Ishikawa (cell line): ENCODE data around the gene IFI27.

ENCODE experiments used
- CEBPB ChIP-seq: IDR thresholded peaks from 2 replicates; pipeline ENCODE4 v1.6.1; 2012
- CREB1 ChIP-seq: IDR thresholded peaks from 2 replicates; pipeline ENCODE4 v1.6.1; 2012; ENCODE audit warnings: low read depth
- EGR1 ChIP-seq: IDR thresholded peaks from 2 replicates; pipeline ENCODE4 v1.6.1; 2012
- EP300 ChIP-seq: IDR thresholded peaks from 2 replicates; pipeline ENCODE4 v1.6.1; 2012; ENCODE audit warnings: borderline replicate concordance
- FOXM1 ChIP-seq: IDR thresholded peaks from 2 replicates; pipeline ENCODE4 v1.6.1; 2012; ENCODE audit warnings: low read depth, borderline replicate concordance
- MAX ChIP-seq: IDR thresholded peaks from 2 replicates; pipeline ENCODE4 v1.6.1; 2012
- NFIC ChIP-seq: IDR thresholded peaks from 2 replicates; pipeline ENCODE4 v1.6.1; 2012
- RAD21 ChIP-seq: IDR thresholded peaks from 2 replicates; pipeline ENCODE4 v1.6.1; 2012; ENCODE audit warnings: low read depth
- REST ChIP-seq: IDR thresholded peaks from 2 replicates; pipeline ENCODE4 v1.6.1; 2012; ENCODE audit warnings: low read depth, mild to moderate bottlenecking
- TAF1 ChIP-seq: IDR thresholded peaks from 2 replicates; pipeline ENCODE4 v1.6.1; 2012; ENCODE audit warnings: low read depth, mild to moderate bottlenecking
- TCF12 ChIP-seq: IDR thresholded peaks from 2 replicates; pipeline ENCODE4 v1.6.1; 2012; ENCODE audit warnings: low read depth
- TEAD4 ChIP-seq: IDR thresholded peaks from 2 replicates; pipeline ENCODE4 v1.6.1; 2012
- USF1 ChIP-seq: IDR thresholded peaks from 2 replicates; pipeline ENCODE4 v1.6.1; 2012
- YY1 ChIP-seq: IDR thresholded peaks from 2 replicates; pipeline ENCODE4 v1.6.1; 2012; ENCODE audit warnings: low read depth
- ZBTB7A ChIP-seq: IDR thresholded peaks from 2 replicates; pipeline ENCODE4 v1.6.1; 2012; ENCODE audit warnings: low read depth

IFI27 gene

GRCh38 chr14:94103554-94104150 is 6.9 kb upstream of the IFI27 start:
- no peak for TF ChIP-seq TEAD4
- no peak for TF ChIP-seq EGR1
- TF ChIP-seq TAF1: no peak
- no peak for TF ChIP-seq ZBTB7A
- no peak for TF ChIP-seq TCF12
- TF ChIP-seq MAX: no peak
- no peak for TF ChIP-seq USF1
- TF ChIP-seq CEBPB: no peak
- TF ChIP-seq EP300: no peak
- no peak for TF ChIP-seq FOXM1
- TF ChIP-seq CREB1: no peak

GRCh38 chr14:94104731-94105130 is 5.8 kb upstream of the IFI27 start:
- TF ChIP-seq NFIC (no peak), TEAD4 (no peak), EGR1 (no peak), FOXM1 (no peak), EP300 (no peak), MAX (no peak), CEBPB (no peak), YY1 (no peak), USF1 (no peak), TCF12 (no peak), ZBTB7A (no peak), RAD21 (no peak), TAF1 (no peak)

GRCh38 chr14:94109915-94110250 is 653 bp upstream of the IFI27 start:
- TF ChIP-seq CREB1 (no peak), FOXM1 (no peak), USF1 (no peak), YY1 (no peak), REST (no peak), TAF1 (no peak)

GRCh38 chr14:94111276-94112095 is 950 bp downstream of the IFI27 start:
- TF ChIP-seq TCF12 (no peak), EP300 (no peak), TAF1 (no peak), CREB1 (no peak)

- TF ChIP-seq TAF1 (no peak), RAD21 (no peak), CREB1 (no peak), EP300 (no peak), USF1 (no peak), EGR1 (no peak), TCF12 (no peak), REST (no peak), TEAD4 (no peak), YY1 (no peak)
Measured at GRCh38 chr14:94112513-94113063, 2.1 kb downstream of the IFI27 start.
